CD8-positive, alpha-beta memory T cell (primary cell): ENCODE data around the gene PRELID2. TPM values are rescaled to one million over a fixed set of nuclear protein-coding genes. Genes with fewer than 3 reads are reported as not detected.

Experiments
- CTCF ChIA-PET: fragments of 350-600 bp; sonication (Branson Sonifier 250); formaldehyde crosslinking; loops from one replicate; lab custom pipeline; 2021; ENCODE audit warnings: antibody characterized with exemption; lab: Charles Lee
- POLR2A ChIA-PET: fragments of 350-600 bp; sonication (Branson Sonifier 250); formaldehyde crosslinking; loops from one replicate; lab custom pipeline; 2021; ENCODE audit warnings: antibody characterized with exemption; lab: Charles Lee
- DNase-seq, 5 donors: peaks; one replicate each; pipeline versions ENCODE4 v3.0.0 to v3.0.0-alpha.2; 2020 to 2022; ENCODE audit warnings: mixed read lengths in 1 of 5
- H3K27ac ChIP-seq: one replicate; pipeline ENCODE4 v1.7.0; 2013; ENCODE audit warnings: low read depth, mild to moderate bottlenecking, low read length, moderate library complexity
- H3K27me3 ChIP-seq: 2 replicates; pipeline ENCODE4 v1.7.0; 2013; ENCODE audit warnings: low read length, mild to moderate bottlenecking; ENCODE audit not compliant: insufficient read depth, poor library complexity, severe bottlenecking
- H3K36me3 ChIP-seq: 2 replicates; pipeline ENCODE4 v1.7.0; 2013; ENCODE audit warnings: mild to moderate bottlenecking, low read length, moderate library complexity; ENCODE audit not compliant: insufficient read depth
- H3K4me1 ChIP-seq: 2 replicates; pipeline ENCODE4 v1.7.0; 2013; ENCODE audit warnings: mild to moderate bottlenecking, low read length, moderate library complexity; ENCODE audit not compliant: insufficient read depth
- H3K4me3 ChIP-seq: 2 replicates; pipeline ENCODE4 v1.7.0; 2013; ENCODE audit warnings: mild to moderate bottlenecking, low read length
- H3K9me3 ChIP-seq: 2 replicates; pipeline ENCODE4 v1.7.0; 2013; ENCODE audit warnings: mild to moderate bottlenecking, low read length
- H3K27ac Mint-ChIP-seq, 8 donors: one replicate each; pipeline ENCODE4 v1.8.0; 2020 to 2021; ENCODE audit warnings: mixed read lengths in 8 of 8, mild to moderate bottlenecking in 6 of 8, inconsistent platforms in 3 of 8, moderate library complexity in 3 of 8
- H3K27me3 Mint-ChIP-seq, 2 donors: one replicate each; pipeline ENCODE4 v1.8.0; 2020 to 2021; ENCODE audit warnings: mixed read lengths in 2 of 2, mild to moderate bottlenecking in 1 of 2, moderate library complexity in 1 of 2
- H3K36me3 Mint-ChIP-seq, 3 donors: one replicate each; pipeline ENCODE4 v1.8.0; 2020 to 2021; ENCODE audit warnings: mixed read lengths in 3 of 3, inconsistent platforms in 1 of 3, mild to moderate bottlenecking in 1 of 3
- H3K4me1 Mint-ChIP-seq, 3 donors: one replicate each; pipeline ENCODE4 v1.8.0; 2020 to 2021; ENCODE audit warnings: mixed read lengths in 3 of 3, inconsistent platforms in 1 of 3, mild to moderate bottlenecking in 1 of 3
- H3K4me3 Mint-ChIP-seq, 7 donors: one replicate each; pipeline ENCODE4 v1.8.0; 2020 to 2021; ENCODE audit warnings: mixed read lengths in 7 of 7, mild to moderate bottlenecking in 6 of 7, moderate library complexity in 4 of 7, inconsistent platforms in 2 of 7
- H3K9me3 Mint-ChIP-seq, 5 donors: one replicate each; pipeline ENCODE4 v1.8.0; 2020 to 2022; ENCODE audit warnings: mixed read lengths in 5 of 5, mild to moderate bottlenecking in 3 of 5, moderate library complexity in 2 of 5, inconsistent platforms in 1 of 5
- polyA plus RNA-seq: library from polyadenylated mRNA; unstranded; fragments of 300-500 nt; fragmentation: Illumina TruSeq; gene quantifications from one replicate; pipeline ENCODE4 v1.2.3, GENCODE V29; 2021
- total RNA-seq, 2 experiments: library from RNA; stranded (reverse); gene quantifications; one replicate each; pipeline ENCODE4 v1.2.3, GENCODE V29; 2021

The PRELID2 gene
- total and polyA plus RNA-seq, 3 experiments from 2014 or later = 0.92 to 1.6 (median 1.2) TPM

- POLR2A ChIA-PET = no interaction called here
- no peaks in the 10 kb centered on the region for H3K27me3 ChIP-seq
- no peak overlapping the region for H3K27ac Mint-ChIP-seq
- CTCF ChIA-PET = no interaction called here
- no peak overlapping the region for H3K4me3 Mint-ChIP-seq
- no peak overlapping the region for H3K4me3 ChIP-seq
- H3K9me3 ChIP-seq = no peaks in the 10 kb centered on the region
- peaks cover 0 to 2% (median 0%) of the 10 kb centered on the region in 3 donors for H3K36me3 Mint-ChIP-seq
- no peak overlapping the region for H3K27ac ChIP-seq
- no peaks in the 10 kb centered on the region for H3K36me3 ChIP-seq
- peaks cover 0 to 4% (median 0%) of the 10 kb centered on the region in 5 donors for H3K9me3 Mint-ChIP-seq
- no peak for DNase-seq
- H3K4me1 Mint-ChIP-seq = no peaks in the 10 kb centered on the region
- no peaks in the 10 kb centered on the region for H3K27me3 Mint-ChIP-seq
- H3K4me1 ChIP-seq = no peaks in the 10 kb centered on the region
Measured at GRCh38 chr5:145768863-145769262, 66.3 kb downstream of the PRELID2 start.

DNA sequence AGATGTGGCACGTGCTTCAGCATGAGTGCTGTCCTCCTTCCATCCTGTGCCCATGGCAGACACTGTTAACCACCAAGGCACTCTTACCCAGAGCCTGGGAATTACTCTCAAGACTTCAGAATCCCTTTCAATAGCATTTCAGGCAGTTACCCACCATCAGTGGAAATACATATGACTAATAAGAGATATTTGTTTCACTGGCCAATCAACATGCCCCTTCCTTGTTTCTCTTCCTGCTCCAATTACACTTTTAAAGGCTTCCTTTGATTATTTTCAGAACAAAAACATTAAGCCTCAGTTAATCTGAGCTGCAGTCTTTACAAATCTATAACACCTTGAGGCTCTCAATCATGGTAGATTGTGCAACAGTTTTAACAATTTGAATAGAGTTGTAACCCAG, 70.8 kb downstream of the PRELID2 start:
- no peak for DNase-seq
- no peak overlapping the region for H3K4me3 Mint-ChIP-seq
- Histone ChIP-seq H3K27ac (no peak overlapping the region), H3K27me3 (no peaks in the 10 kb centered on the region), H3K4me3 (no peak overlapping the region), H3K9me3 (no peaks in the 10 kb centered on the region), H3K4me1 (no peaks in the 10 kb centered on the region), H3K36me3 (no peaks in the 10 kb centered on the region)
- H3K27ac Mint-ChIP-seq = no peak overlapping the region
- H3K27me3 Mint-ChIP-seq = no peaks in the 10 kb centered on the region
- no peaks in the 10 kb centered on the region for H3K36me3 Mint-ChIP-seq
- peaks cover 0 to 2% (median 0%) of the 10 kb centered on the region in 5 donors for H3K9me3 Mint-ChIP-seq
- ChIA-PET POLR2A (no interaction called here), CTCF (no interaction called here)
- H3K4me1 Mint-ChIP-seq = no peaks in the 10 kb centered on the region

GRCh38 chr5:145762833-145763232, 72.3 kb downstream of the PRELID2 start:
- ChIA-PET POLR2A (no interaction called here), CTCF (no interaction called here)
- H3K4me1 Mint-ChIP-seq = no peaks in the 10 kb centered on the region
- no peaks in the 10 kb centered on the region for H3K9me3 Mint-ChIP-seq
- H3K36me3 Mint-ChIP-seq = no peaks in the 10 kb centered on the region
- H3K9me3 ChIP-seq = no peaks in the 10 kb centered on the region
- H3K4me1 ChIP-seq = no peaks in the 10 kb centered on the region
- no peak for DNase-seq
- H3K27ac Mint-ChIP-seq = no peak overlapping the region
- H3K27me3 ChIP-seq = no peaks in the 10 kb centered on the region
- no peaks in the 10 kb centered on the region for H3K36me3 ChIP-seq
- H3K4me3 ChIP-seq = no peak overlapping the region
- no peak overlapping the region for H3K4me3 Mint-ChIP-seq
- no peak overlapping the region for H3K27ac ChIP-seq
- H3K27me3 Mint-ChIP-seq = no peaks in the 10 kb centered on the region

- no peak overlapping the region for H3K27ac Mint-ChIP-seq
- Histone ChIP-seq H3K27me3 (no peaks in the 10 kb centered on the region), H3K4me3 (no peak overlapping the region), H3K4me1 (no peaks in the 10 kb centered on the region), H3K9me3 (no peaks in the 10 kb centered on the region), H3K27ac (no peak overlapping the region), H3K36me3 (no peaks in the 10 kb centered on the region)
- H3K4me1 Mint-ChIP-seq = no peaks in the 10 kb centered on the region
- H3K36me3 Mint-ChIP-seq = no peaks in the 10 kb centered on the region
- ChIA-PET POLR2A (no interaction called here), CTCF (no interaction called here)
- H3K27me3 Mint-ChIP-seq = no peaks in the 10 kb centered on the region
- no peak overlapping the region for H3K4me3 Mint-ChIP-seq
- no peak for DNase-seq
- no peaks in the 10 kb centered on the region for H3K9me3 Mint-ChIP-seq
Measured at GRCh38 chr5:145761254-145761653, 73.9 kb downstream of the PRELID2 start.

DNA sequence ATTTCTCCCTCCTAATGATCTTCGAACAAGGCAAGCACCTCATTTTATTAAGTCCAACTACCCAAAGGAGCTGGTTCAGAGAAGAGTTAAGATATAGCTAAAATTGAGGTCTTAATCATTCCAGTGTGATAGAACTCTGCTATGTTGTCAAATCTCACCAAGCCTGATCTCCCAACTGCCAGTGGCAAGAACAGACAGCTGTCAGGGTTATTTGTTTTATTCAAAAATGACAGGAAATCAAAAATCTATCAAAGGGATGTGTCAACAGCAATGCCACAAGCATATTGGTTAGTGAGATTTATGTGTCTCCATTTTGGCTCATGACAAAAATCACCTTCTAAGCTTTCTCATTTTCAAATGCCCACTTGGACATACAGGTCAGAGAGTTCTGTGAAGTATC, 74.5 kb downstream of the PRELID2 start:
- CTCF ChIA-PET = no interaction called here
- Histone ChIP-seq H3K4me1 (no peaks in the 10 kb centered on the region), H3K36me3 (no peaks in the 10 kb centered on the region), H3K4me3 (no peak overlapping the region), H3K27ac (no peak overlapping the region), H3K9me3 (no peaks in the 10 kb centered on the region), H3K27me3 (no peaks in the 10 kb centered on the region)
- DNase-seq = no peak
- no peak overlapping the region for H3K4me3 Mint-ChIP-seq
- POLR2A ChIA-PET = no interaction called here
- H3K27me3 Mint-ChIP-seq = no peaks in the 10 kb centered on the region
- no peaks in the 10 kb centered on the region for H3K4me1 Mint-ChIP-seq
- no peaks in the 10 kb centered on the region for H3K9me3 Mint-ChIP-seq
- H3K36me3 Mint-ChIP-seq = no peaks in the 10 kb centered on the region
- H3K27ac Mint-ChIP-seq = no peak overlapping the region

GRCh38 chr5:145752947-145753346, 82.2 kb downstream of the PRELID2 start:
- CTCF ChIA-PET = no interaction called here
- POLR2A ChIA-PET = no interaction called here
- no peaks in the 10 kb centered on the region for H3K36me3 ChIP-seq
- H3K27me3 ChIP-seq = no peaks in the 10 kb centered on the region
- no peaks in the 10 kb centered on the region for H3K4me1 Mint-ChIP-seq
- H3K27ac ChIP-seq = no peak overlapping the region
- H3K4me3 ChIP-seq = no peak overlapping the region
- H3K27me3 Mint-ChIP-seq = peaks cover 0 to 3% of the 10 kb centered on the region in 2 donors
- peaks cover 0 to 8% (median 2%) of the 10 kb centered on the region in 5 donors for H3K9me3 Mint-ChIP-seq
- H3K36me3 Mint-ChIP-seq = no peaks in the 10 kb centered on the region
- no peak overlapping the region for H3K4me3 Mint-ChIP-seq
- H3K4me1 ChIP-seq = no peaks in the 10 kb centered on the region
- no peak overlapping the region for H3K27ac Mint-ChIP-seq
- DNase-seq = no peak
- no peaks in the 10 kb centered on the region for H3K9me3 ChIP-seq

- H3K36me3 Mint-ChIP-seq = no peaks in the 10 kb centered on the region
- H3K27ac ChIP-seq = no peak overlapping the region
- no peak overlapping the region for H3K4me3 Mint-ChIP-seq
- H3K4me1 ChIP-seq = no peaks in the 10 kb centered on the region
- DNase-seq = no peak
- H3K4me3 ChIP-seq = no peak overlapping the region
- H3K4me1 Mint-ChIP-seq = no peaks in the 10 kb centered on the region
- ChIA-PET CTCF (no interaction called here), POLR2A (no interaction called here)
- H3K27me3 Mint-ChIP-seq = peaks cover 0 to 3% of the 10 kb centered on the region in 2 donors
- H3K9me3 Mint-ChIP-seq = peaks cover 0 to 12% (median 4%) of the 10 kb centered on the region in 5 donors
- H3K27me3 ChIP-seq = no peaks in the 10 kb centered on the region
- no peaks in the 10 kb centered on the region for H3K36me3 ChIP-seq
- H3K9me3 ChIP-seq = no peaks in the 10 kb centered on the region
- H3K27ac Mint-ChIP-seq = no peak overlapping the region
Measured at GRCh38 chr5:145752534-145752933, 82.6 kb downstream of the PRELID2 start.

DNA sequence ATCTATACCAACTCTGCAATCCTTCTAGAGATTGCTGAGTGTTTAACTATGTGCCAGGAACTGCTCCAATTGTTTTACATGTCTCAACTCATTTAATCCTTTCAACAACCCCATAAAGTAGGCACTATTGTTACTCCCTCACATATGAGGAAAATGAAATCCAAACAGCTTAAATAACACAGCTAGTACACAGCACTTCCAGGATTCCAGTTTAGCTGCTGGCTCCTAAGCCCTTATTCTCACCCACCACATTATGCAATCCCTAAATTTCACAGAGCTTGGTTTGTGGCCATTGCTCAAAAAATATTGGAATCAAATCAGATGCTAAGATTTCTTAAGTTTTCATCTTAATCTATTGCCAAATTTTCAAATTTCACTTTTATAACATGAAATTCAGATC, 84.9 kb downstream of the PRELID2 start:
- H3K27me3 ChIP-seq = no peaks in the 10 kb centered on the region
- no peaks in the 10 kb centered on the region for H3K36me3 Mint-ChIP-seq
- no peaks in the 10 kb centered on the region for H3K4me1 Mint-ChIP-seq
- no peaks in the 10 kb centered on the region for H3K36me3 ChIP-seq
- H3K4me3 ChIP-seq = no peak overlapping the region
- H3K9me3 ChIP-seq = no peaks in the 10 kb centered on the region
- H3K27ac ChIP-seq = no peak overlapping the region
- H3K4me3 Mint-ChIP-seq = no peak overlapping the region
- CTCF ChIA-PET = no interaction called here
- no peaks in the 10 kb centered on the region for H3K4me1 ChIP-seq
- no peak overlapping the region for H3K27ac Mint-ChIP-seq
- no peak for DNase-seq
- POLR2A ChIA-PET = no interaction called here
- peaks cover 0 to 12% (median 4%) of the 10 kb centered on the region in 5 donors for H3K9me3 Mint-ChIP-seq
- peaks cover 0 to 3% of the 10 kb centered on the region in 2 donors for H3K27me3 Mint-ChIP-seq
